HG03354 (cell line): ENCODE measurements around the gene ELOVL5.
"Not testable (repeated sequence)": the region's sequence is repeated elsewhere in the genome, so short reads cannot be mapped to it uniquely, and the experiment has no call there.

Source experiments
- ATAC-seq: cut with Tn5 transposase; IDR thresholded peaks from one replicate; pipeline ENCODE4 v1.9.1; 2021; ENCODE audit warnings: mild to moderate bottlenecking; ENCODE audit not compliant: unreplicated experiment, poor library complexity, severe bottlenecking

The ELOVL5 gene

DNA sequence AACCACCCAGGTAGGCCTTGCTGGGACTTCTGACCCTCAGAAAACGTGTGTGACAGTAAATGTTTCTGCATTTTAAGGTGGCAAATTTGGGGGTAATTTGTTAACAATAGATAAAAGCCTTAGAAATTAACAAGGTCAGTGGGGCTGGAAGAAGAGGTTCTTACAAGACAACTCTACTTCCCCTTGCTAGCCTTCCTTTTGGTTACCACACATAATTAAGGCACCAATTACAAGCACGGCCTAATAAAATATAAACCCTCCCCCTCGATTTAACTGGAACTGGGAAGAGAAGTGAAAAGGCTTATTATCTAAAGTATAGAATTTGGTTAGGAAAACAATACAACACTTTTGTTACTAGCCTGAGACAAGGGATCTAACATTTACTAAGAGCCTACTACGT, 38.8 kb downstream of the ELOVL5 start:
- peak; percentile 14 for ATAC-seq

DNA sequence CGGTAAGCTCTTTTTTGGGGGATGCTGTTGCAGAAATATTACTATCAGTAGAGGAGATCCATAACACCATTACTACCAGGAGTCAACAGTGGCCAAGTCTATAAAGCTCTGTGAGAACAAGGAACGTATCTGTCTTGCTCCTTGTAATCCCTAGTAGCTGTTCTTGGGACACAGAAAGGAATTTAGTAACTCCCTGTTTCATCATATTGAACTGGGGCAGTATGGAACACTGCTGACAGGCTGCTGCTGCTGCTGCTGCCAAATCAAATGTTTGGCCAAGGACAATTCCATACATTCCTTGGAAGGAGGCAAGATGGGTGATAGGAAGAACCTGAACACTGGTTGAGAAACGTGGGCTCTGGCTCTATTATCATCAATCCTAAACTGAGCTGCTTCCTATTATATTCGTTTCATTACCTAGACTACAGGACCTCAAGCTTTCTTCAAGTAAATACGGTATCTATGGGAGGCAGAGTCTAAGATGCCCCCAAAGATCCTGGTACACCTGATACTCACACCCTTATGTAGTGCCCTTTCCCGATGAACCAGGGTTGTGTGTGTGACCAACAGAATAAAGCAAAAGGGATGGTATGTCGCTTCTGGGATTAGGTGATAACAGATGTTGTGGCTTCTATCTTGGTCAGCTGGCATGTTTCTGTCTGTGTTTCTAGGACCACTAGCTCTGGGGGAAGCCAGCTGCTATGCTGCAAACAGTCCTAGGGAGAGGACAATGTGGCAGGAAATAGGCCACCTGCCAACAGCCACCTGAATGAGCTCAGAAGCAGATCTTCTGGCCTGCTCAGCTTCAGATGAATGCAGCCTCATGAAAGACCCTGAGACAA, 39.5 kb downstream of the ELOVL5 start:
- peak; percentile 84 for ATAC-seq

DNA sequence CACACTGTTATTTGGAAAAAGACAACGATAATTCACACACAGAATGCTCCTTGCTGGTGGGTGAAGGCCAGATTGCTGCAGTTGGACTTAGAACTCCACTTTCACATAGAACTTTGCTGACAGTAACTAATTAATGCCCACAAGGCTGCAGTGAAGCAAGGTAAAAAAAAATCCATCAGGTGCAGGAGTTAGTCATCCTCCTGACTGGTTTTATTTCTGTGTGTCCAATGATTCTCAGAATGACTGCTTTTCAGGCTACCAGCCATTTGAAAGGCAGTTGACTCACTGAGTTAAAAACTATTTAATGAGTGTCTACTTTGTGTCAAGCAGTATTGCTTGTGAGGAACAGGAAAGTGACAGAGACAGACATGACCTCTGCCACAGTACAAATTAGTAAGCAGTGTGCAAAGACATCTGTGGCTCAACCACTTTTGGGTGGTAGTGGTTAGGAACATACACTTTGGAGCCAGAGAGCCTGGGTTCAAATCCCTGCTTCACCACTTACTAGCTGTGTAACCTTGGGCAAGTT, 41.9 kb downstream of the ELOVL5 start:
- ATAC-seq: peak; percentile 66

DNA sequence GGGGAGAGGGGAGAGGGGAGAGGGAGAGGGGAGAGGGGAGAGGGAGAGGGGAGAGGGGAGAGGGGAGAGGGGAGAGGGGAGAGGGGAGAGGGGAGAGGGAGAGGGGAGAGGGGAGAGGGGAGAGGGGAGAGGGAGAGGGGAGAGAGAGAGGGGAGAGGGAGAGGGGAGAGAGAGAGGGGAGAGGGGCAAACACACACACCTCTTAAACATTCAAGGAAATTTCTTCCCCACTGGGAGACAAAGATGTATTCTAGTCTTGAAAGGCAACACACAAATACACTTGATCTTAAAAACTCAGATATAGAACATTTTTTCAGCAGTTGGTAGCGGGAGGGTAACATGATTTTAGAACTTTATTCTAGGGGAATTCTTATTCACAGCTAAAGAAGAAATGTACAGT, 42.5 kb downstream of the ELOVL5 start:
- ATAC-seq: not testable (repeated sequence)

DNA sequence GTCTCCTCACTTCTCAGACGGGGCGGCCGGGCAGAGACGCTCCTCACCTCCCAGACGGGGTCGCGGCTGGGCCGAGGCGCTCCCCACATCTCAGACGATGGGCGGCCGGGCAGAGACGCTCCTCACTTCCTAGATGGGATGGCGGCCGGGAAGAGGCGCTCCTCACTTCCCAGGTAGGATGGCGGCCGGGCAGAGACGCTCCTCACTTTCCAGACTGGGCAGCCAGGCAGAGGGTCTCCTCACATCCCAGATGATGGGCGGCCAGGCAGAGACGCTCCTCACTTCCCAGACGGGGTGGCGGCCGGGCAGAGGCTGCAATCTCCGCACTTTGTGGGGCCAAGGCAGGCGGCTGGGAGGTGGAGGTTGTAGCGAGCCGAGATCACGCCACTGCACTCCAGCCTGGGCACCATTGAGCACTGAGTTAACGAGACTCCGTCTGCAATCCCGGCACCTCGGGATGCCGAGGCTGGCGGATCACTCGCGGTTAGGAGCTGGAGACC, 43.2 kb downstream of the ELOVL5 start:
- not testable (repeated sequence) for ATAC-seq

DNA sequence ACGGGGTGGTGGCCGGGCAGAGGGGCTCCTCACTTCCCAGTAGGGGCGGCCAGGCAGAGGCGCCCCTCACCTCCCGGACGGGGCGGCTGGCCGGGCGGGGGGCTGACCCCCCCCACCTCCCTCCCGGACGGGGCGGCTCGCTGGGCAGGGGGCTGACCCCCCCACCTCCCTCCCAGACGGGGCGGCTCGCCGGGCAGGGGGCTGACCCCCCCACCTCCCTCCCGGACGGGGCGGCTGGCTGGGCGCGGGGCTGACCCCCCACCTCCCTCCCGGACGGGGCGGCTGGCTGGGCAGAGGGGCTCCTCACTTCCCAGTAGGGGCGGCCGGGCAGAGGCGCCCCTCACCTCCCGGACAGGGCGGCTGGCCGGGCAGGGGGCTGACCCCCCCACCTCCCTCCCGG, 43.8 kb downstream of the ELOVL5 start:
- ATAC-seq: not testable (repeated sequence)

DNA sequence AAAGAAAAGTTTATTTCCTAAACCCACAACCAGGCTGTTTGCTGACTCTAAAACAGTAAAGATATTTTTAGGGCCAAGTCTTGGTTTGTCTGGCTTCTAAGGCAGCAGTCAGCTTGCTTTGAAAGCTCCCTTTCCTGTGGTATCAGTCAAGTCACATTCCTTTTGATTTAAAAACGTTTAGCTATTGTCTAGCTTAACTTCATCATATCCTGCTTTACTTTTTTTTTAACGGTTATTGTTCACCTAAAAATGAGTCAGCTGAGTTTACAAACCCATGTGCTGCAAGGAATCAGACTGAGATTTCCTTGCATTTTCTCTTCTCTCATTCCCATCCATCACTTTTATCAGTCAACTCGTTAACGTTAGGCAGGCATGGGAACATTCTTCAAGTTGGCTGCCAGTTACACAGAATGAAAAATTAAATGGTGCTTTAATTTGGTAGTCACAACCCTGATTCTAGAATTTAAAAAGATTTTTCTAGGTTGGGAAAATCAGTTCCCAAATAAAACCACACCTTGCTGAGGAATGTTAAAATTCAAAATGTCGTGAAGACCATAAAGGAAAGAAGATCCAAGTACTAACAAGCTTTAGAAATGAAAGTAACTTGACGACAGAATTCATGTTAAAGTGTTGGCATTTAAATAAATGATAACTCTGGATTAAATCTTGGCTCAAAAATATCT, 45.9 kb downstream of the ELOVL5 start:
- no peak for ATAC-seq

DNA sequence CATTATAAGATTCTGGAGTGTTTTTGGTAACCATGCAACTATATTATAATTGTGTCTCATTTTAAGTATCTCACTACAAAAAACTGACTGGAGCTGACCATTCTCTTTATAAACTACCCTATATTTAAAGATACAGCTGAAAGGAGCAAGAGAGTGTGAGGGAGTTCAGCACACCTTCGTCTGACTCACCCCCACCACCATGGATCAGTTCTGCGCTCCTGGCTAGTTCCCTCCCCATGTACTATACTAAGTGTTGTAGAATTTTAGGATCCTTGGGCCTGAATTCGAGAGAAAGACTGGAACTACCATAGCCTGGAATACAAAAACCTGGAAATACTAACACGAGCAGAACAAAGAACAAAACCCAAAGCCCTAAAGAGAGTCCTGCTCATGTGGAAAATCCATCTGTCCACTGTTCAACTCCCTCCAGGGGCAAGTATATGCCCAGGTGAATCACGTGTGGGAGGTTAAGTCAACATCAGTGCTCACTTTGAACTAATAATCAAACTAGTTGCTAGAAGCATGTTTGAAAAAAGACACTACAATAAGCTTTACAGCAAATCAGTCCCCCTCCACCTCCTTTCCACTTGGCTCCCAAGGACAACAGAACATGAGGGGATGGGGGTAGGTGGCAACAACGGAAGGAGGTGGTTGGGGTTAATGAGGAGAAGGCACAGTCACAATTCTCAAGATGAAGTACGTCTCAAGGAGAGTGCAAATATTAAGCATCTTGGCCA, 46.8 kb downstream of the ELOVL5 start:
- no peak for ATAC-seq

DNA sequence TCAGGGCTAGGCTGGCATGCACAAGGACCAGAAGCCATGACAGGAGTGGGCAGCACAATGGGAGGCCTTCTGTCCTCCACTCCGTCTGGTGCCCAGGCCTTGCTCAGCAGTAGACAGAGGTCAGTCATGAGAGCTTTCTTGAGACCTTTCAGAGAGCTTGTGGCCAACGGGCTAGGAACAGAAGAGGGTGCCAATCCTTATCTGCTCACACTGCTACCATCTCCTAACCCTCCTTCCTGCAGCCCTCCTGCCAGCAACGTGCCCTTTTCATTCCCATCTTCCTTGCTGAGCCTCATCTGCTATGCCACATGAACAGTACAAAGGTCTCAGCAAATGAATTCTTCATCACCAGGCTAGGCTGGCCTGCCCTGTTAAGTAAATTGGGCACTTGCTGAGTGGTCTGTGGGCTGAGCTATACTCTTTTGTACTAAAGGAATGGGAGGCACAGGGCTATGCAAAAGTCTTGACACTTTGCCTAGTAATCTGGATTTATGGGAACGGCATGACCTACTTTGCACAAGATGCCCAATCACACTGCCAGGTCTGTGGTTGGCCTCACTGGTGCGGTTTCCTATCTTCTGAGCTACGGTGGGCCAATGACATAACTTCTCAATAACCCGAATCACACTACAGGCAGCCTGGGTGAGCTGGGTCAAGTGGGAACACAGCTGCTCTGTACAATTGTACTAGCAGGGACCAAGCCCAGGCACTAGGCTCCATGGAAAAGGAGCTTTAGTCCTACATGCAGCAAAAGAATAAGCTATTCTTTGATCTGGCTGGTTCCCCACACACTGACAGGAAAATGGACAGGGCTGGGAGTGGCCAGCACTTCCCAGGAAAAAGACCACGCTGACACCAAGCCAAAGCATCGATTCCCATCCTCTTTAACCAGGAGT, 47.8 kb downstream of the ELOVL5 start:
- no peak for ATAC-seq

DNA sequence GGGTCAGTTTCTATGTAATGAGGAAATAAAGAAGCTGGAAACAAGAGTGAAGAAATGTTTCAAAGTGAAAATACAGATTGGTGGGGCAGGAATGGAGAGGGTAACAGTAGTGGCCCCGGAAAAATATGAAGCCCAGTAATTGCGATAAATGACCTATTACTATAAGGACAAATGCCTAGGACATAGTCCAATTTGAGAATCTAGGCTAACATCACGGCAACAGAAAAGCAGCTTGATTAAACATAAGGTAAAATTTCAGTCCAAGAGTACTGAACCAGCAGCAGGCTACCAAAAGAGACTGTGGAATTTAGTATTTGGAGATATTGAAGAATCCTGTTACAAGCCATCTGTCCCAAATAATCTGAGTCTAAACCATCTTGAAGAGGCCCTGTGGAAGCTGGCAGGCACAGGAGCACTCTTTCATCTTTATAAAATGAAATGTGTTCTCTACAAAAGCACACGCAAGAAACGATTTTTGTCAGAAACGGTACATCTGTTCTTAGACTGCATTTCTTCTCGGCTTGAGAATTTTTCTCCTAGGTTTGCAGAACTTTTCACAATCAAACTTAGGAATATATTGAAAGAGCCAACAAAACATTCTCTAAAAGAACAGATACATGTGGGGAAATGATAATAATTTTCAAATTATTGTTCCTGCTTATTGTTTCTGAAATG, 49.3 kb downstream of the ELOVL5 start:
- ATAC-seq: no peak

DNA sequence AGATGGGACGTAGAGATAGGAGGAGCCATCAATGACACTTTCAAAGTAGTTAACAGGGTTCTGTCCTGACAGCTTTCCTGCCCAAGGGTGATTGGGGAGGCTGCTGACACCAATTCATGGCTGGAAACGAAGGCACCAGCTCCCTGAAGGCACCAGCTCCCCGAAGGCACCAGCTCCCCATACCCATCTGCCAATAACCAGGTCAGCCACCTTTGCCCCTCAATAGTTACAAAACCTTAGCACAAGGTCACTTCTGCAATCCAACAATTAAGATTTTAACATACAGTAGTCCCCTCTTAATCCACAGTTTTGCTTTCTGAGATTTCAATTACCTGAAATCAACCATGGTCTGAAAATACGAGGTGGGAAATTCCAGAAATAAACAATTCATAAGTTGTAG, 51.7 kb downstream of the ELOVL5 start:
- no peak for ATAC-seq

DNA sequence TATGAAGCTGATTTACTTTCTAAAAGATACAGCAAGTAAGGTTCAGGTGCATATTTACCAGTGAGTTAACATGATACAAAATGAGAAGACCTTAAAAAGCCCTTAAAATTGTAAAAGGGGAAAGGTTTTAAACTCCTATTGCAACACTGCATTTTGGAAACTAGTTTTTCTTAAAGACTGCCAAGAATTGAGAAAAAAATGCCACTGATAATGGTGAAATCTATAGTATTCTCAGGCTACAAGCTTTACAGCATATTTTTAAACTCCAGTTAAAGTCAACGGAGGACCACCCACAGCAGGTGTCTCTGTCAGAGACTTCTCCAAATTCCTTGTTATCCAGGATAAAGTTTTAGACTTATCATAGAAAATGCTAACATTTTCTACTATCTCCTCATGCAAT, 53.6 kb downstream of the ELOVL5 start:
- no peak for ATAC-seq

DNA sequence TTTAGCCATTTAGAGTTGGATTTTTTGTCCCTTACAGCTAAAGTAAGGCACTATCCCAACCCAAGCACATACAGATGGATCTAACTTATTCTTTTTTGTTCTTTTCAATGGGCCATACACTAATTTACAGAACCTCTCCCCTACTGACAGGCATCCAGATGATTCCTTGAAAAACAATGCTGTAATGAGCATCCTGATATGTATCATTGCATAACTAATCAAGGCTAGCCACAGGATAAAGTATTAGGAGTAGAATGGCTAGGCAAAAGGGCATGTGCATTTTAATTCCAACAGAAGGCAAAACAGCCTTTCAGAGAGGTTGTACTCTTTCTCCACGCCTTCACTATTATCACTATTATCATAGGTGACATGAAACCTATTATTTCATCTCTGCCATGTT, 54.1 kb downstream of the ELOVL5 start:
- ATAC-seq: no peak

DNA sequence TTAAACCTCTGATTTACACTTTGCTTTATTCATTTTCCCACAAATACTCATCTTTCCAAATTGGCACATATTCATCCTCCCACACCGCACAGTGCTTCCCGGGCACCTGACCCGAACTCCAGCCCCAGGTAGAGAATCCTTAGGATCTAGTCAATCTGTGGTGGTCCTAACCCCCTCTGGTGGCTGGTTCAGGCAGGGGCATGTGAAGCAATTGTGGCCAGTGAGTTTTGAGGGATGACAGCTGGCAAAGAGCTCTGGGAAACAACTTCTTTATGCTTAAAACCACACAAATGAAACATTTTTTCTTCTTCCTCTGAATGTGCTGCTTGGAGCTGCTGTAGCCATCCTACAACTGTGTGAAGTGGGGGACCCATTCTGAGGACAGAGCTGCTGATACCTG, 54.7 kb downstream of the ELOVL5 start:
- no peak for ATAC-seq

DNA sequence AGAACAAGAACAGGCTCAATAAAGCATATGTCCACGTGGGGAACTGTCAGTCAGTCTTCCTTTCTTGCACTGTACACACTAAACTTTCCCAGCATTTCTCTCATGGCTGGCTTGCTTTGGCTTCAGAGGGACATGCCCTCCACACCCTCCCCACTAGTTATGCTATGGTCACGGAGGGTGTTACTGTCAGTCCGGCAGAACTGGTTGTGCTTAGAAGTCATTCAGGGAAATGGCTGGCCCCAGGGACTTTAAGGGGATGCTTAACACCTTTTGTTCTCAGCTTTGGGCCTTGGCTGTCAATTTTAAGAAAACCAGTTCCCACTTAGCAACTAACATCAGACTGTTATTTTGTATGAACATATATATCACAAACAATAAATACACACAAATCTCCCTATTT, 55.1 kb downstream of the ELOVL5 start:
- no peak for ATAC-seq

DNA sequence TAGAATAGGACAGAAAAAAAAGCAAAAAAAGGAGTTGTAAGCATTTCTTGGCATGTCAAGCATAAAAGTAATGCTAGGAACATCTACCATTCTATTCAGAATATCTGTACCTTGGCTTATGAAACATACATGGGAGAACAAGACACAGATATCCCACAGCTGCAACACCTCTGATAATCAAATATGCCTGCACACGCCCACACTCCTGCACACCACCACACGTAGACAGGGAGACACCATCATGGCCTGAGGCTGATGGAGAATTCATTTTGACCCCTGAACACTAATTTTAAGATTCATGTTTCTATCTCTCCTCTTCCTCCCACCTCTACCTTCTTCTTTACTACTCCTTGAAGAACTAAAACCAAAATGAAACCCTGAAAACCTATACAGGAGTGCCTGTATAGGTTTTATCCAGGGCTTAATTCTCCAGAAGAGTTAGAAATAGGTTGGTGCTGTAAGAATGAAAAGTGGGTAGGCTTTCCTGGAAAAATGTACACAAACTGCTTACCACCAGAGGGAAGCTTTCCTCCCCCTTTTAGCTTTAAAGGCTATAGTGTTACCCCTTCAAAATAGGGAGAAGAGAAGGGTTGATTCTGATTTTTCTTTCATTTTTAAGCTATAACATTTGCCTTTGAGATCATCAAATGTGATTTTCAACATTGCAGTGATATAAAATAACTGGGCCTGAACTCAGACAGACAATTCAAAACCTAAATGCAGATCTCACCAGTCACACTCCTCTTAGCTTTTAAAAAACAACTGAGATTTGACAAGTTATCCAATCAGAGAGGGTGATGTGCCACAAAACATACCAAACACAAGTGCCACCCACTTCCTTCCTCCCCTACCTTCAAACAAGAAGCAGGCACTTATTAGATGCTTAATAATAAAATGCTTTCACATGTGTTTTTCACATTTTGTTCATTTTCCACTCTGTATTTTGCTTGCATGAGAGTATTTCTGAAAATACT, 57.9 kb downstream of the ELOVL5 start:
- ATAC-seq: no peak

DNA sequence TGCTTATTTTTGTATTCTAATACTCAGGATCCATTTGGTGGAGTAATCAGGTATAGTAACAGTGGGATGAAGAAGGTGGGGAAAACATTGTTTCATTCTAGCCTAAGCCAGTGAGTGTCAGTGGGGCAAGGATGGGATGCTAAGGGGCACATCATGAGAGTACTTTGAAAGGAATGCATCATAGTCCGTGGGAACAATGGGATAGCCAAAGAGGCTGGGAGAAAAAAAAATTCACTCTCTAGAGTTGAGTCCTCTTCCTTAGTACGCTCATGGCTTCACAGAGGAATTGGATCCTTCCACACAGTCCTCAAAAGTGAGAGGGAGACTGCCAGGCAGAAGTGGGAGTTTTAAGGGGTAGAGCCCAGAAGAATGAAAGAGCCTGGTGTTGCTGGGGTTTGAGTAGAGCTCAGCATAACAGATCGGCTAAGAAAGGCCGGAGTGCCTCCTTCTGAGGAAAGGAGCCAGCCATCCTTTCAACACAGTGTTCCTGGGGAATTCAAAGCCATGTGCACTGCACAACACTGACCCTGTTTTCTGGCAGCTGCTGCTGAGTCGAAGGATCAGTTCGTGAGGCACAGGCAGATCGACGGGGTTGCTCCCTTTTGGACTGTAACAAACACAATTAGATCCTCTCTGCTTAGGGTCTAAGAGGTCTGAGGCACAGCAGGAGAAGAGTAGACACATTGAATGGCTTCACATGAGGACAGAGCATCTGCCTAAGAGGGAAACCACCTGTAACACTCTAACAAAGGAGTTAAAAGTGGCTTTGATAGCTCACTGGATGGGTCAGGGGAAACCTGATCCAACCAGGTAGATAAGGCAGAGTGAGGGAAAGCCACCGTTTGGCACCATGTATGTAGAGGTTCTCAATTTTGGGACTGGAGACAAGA, 61.2 kb downstream of the ELOVL5 start:
- ATAC-seq: no peak
